ENCODE measurements around the gene PSME2. TPM values are rescaled to one million over a fixed set of nuclear protein-coding genes. Genes with fewer than 3 reads are reported as not detected.

The PSME2 gene
- polyA plus RNA-seq, 1 donor, result 75.2 TPM

DNA sequence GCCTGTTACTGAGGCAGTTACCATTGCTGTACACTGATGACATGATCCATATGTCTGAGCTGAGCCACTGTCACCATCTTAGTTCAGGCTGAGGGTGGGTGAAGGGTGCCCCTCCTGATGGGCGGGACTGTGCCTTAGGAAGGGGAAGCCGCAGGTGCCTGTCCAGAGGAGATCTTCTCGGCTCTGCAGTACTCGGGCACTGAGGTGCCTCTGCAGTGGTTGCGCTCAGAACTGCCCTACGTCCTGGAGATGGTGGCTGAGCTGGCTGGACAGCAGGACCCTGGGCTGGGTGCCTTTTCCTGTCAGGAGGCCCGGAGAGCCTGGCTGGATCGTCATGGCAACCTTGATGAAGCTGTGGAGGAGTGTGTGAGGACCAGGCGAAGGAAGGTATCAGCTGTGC lies 4.6 kb upstream of the PSME2 start:
- no peak for DNase-seq

DNA sequence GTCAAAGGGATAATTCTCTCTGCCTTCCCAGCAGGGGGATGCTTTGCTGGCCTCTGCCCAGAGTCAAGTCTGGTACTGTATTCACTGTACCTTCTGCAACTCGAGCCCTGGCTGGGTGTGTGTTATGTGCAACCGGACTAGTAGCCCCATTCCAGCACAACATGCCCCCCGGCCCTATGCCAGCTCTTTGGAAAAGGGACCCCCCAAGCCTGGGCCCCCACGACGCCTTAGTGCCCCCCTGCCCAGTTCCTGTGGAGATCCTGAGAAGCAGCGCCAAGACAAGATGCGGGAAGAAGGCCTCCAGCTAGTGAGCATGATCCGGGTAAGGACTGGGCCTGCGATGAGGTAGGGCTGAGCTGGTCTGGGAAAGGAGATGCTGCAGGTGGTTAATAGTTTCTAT lies 4.2 kb upstream of the PSME2 start:
- DNase-seq, result no peak

DNA sequence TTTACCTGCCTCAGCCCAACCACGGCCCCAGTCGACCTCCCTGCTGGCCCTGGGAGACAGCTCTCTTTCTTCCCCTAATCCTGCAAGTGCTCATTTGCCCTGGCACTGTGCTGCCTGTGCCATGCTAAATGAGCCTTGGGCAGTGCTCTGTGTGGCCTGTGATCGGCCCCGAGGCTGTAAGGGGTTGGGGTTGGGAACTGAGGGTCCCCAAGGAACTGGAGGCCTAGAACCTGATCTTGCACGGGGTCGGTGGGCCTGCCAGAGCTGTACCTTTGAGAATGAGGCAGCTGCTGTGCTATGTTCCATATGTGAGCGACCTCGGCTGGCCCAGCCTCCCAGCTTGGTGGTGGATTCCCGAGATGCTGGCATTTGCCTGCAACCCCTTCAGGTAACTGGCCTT lies 3.7 kb upstream of the PSME2 start:
- DNase-seq, result no peak

DNA sequence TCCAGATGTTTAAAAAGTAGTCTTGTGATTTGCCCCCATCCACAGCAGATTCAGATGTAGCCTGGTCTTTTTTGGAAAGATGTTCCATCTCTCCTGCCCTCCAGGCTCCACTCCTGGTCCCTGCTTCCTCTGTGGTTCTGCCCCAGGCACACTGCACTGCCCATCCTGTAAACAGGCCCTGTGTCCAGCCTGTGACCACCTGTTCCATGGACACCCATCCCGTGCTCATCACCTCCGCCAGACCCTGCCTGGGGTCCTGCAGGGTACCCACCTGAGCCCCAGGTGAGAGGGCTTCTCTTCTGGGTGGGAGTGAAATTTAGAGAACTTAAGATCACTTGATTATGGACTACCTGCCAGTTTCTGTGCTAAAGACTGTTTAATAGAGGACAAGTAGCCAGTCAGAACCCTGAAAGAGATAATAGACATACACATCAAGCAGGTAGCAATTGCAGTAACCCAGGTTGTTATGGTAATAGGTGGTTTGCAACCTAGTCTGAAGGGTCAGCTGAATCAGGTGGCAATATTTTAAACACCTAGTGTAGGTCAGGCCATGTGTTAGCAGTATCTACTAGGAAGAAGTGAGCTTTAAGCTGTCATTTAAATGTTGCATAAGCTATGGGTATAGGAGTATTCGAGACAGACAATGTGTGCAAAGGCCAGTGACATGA lies 3.0 kb upstream of the PSME2 start:
- DNase-seq, result no peak

DNA sequence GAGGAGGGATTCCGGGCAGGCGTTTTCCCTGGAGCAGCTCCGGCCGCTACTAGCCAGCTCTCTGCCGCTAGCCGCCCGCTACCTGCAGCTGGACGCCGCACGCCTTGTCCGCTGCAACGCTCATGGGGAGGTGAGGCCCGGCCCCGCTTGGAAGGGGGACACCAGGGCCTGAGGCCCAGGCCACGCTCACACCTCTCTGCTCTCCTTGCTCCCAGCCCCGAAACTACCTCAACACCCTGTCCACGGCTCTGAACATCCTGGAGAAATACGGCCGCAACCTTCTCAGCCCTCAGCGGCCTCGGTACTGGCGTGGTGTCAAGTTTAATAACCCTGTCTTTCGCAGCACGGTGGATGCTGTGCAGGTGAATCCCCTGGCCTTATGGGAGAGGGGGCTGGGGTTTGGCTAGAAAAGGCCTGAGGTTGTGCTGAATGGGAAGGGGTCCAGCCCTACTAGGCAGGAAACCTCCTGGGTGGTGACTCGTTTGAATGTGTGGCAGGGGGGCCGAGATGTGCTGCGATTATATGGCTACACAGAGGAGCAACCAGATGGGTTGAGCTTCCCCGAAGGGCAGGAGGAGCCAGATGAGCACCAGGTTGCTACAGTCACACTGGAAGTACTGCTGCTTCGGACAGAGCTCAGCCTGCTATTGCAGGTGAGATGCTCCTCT lies 1.5 kb upstream of the PSME2 start:
- peak; percentile 36 for DNase-seq

DNA sequence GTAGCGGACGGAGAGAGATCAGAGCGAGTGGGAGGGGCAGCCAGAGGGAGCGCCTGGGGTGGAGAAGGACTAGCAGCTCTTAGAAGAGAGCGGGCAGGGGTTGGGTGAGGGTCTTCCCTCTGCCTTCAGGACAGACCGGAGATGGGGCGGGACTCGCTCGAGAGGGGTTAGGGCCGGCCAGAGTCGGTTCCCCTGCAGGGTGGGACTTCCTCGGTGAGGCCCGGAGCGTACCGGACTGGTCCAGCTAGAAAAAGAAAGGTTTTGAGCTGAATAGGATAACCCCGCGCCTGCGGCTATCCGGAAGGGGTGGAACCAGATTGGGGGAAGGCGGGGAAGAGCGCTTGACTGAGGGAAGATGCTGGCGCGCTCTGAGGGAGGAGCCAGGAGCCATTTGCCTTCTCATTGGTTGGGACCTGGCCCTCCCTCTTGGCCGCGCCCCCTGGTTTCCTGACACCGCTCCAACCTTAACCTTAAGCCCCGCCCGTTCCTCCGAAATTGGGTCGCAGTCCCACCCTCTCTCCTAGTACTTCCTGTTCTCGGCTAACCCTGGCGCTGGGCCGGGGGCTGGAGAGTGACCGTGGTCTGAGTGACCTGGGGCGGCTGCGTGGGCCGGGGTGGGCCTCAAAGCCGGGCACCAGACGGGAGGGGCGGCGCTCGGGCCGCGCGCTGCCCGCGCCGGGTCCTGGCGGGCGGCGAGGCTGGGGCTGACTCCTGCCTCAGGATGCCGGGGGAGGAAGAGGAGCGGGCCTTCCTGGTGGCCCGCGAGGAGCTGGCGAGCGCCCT lies 759 bp upstream of the PSME2 start, which contains the start of gene RNF31:
Gene RNF31 (plus strand): TSS at position 521 of the 783 bp plus-strand sequence. CDS start 201 bp downstream, at position 722.
- peak; percentile 99 for DNase-seq

DNA sequence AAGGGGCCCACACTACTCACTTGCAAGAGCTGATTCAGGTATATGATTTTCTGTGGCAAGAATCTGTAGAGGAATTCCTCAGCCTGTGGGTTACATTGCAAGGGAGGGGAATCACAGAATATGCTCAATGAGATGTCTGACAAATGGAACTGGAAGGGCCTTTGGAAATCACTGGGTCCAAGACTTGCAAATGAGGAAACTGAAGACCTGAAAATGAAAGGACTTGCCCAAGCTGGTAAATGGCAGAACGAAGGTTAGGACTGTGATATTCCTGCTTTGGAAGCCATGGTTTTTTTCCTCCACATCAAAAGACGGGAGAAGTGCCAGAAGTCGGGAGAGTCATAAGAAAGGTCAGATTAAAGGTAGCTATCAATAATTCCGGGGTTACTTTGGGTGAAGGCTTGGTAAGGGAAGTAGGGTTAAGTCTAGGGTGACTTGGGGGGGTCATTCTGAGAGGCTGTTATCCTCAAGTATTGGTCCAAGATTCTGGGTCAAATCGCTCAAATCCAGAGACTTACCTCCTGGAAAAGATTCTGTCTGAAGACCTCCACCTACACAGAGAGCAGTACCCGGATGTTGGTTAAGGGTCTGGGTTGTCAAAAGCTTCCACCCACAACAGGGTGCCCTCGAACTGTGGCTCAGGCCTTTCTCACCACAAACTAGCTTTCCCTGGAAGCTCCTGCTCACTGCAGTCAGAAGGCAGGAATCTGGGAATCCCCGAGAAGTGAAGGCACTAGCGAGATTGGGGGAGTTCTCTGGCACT lies 539 bp downstream of the PSME2 start:
- no peak for DNase-seq

DNA sequence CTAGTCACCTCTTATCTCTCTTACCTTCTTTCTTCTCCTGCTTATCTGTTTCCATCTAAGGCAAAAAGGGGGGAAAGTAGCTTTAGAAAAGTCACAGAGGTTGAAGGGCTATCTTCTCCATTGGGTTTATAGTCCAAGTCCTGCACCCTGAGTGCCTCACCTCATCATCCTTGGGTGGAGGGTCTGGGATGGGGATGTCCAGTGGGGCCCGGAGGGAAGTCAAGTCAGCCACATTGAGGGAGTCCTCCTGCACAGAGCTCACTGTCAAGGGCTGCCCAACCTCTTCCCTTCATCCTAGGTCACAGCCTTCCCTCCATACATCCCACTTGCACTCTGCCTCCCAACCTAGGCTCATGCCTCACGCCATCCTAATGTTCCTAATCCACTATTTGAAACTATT lies 1.2 kb downstream of the PSME2 start:
- DNase-seq, result no peak

DNA sequence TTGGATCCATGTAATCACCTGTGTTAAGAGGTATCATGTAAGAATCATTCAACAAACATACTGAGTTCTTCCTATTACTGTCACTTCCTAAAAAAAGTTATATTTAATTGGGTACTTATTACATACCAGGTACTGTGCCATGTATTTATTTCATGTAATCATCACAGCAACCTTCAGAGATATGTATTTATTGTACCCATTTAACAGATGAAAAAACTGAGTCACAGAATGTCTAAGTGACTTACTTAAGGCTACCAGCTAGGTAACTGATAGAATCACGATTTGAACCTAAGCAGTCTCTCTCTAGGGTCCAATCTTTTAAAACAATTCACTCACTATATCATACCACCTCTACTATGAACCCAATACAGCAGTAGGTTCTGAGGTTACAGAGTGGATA lies 2.0 kb downstream of the PSME2 start:
- no peak for DNase-seq

DNA sequence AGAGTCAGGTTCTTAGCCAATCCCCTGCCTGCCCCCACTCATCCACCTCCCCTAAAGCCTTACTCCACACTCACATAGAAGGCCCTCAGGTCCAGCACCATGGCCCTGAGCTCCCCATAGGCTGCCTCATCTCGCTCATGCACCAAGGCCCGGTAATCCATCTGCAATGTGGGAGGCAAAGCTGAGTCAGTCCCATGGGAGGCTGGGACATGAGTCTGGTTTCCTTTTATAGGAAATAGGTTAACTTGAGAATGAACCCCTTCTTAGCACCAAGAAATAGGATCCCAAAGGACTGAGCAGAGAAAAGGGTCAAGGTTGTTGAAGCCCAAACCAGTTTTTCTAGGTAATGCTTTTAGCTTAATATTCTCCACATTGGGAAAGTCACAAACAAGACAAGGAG lies 2.9 kb downstream of the PSME2 start:
- no peak for DNase-seq

DNA sequence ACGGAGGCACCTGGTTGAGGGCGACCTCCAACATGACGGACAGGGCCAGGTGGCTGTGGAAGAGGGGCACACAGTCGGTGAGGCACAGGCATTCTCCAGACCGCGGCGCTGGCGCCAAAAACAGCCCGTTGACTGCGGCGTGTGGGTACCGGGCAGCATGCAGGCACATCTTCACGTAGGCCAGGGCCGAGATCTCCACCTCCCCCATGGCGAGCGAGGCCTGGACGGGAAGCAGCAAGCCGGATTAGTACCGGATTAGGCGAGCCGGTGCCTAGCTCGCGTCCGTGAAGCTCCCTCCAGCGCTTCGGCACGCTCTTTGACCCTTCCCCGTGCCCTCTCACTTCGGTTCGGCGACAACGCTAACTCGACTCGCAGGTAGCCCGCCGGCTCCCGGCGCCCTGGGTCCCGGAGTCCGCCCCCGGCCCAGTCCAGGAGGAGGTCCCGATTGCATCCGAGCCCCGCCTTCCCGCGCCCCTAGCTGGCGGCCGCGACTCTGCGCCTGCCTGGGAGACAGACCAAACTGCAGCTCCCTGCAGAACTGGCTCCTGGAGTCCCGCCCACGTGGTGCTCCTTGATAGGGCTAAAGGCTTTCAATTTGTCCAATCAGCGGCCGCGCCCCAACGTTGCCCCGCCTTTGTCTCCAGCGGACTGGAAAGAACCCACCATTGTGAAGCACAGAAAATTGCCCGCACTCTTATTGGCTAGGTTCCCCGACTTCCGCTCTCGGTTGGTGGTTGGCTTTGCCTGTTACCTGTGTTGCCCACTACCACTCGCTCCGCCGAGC lies 5.1 kb downstream of the PSME2 start, which contains the start of gene EMC9:
Gene EMC9 (minus strand): TSS at position 495 of the 784 bp plus-strand sequence. CDS start 287 bp downstream, at position 208.
- peak; percentile 99 for DNase-seq

DNA sequence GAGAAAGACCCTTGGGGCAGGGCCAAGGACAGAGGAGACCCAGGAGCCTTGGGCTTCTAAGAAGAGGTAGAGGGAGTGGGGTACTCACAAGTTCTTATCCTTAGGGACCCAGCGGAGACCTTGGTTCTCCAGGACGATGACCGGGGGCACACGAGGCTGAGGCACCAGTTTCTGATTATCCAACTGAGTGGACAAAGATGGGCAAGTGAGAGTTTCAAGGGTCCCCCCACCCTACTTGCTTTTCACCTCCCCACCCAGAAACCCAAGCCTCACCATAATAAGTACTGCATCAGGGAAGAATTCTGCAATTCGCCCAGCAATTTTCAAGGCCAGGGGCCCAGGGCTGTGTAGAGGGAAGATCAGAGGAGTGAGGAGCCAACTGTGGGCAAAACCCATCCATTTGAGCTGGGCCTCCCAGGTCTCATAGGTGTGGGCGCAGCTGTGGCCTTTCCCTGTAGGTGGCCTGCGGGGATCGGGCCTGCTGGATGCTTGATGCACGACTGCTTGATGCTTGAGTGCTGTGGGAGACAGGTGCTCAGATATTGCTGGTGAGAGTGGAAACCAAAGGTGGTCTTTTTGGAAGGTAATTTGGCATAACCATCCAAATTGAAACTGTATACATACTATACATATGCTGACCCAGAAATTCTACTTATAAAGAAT lies 7.0 kb downstream of the PSME2 start:
- no peak for DNase-seq

DNA sequence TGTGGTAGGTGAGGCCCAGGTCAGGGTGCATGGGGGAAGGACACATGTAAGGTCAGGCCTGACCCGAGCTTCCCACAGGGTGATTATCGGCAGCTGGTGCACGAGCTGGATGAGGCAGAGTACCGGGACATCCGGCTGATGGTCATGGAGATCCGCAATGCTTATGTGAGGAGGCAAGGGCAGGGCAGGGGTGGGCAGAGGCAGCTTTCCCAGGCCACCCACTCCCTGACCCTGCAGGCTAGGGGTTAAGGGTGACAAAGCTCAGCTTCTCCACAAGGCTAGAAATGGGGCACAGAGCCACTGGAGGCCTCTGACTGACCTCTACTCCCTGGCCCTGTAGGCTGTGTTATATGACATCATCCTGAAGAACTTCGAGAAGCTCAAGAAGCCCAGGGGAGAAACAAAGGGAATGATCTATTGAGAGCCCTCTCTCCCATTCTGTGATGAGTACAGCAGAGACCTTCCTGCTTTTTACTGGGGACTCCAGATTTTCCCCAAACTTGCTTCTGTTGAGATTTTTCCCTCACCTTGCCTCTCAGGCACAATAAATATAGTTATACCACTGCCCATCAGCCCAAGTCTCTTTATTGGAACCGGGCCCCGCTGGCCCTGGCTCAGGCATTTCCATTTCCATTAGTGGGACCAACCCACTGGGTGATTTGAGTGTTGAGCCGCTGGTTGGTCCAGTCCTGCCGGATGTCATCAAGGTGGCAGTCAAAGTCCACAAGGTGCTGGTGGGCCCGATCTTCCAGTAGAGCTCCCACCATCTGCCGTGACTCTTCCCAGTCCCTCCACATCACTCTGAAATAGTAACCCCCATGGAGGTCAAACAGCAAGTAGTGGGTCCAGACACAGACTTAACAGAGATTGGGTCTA lies 7.8 kb downstream of the PSME2 start:
- DNase-seq, result no peak

DNA sequence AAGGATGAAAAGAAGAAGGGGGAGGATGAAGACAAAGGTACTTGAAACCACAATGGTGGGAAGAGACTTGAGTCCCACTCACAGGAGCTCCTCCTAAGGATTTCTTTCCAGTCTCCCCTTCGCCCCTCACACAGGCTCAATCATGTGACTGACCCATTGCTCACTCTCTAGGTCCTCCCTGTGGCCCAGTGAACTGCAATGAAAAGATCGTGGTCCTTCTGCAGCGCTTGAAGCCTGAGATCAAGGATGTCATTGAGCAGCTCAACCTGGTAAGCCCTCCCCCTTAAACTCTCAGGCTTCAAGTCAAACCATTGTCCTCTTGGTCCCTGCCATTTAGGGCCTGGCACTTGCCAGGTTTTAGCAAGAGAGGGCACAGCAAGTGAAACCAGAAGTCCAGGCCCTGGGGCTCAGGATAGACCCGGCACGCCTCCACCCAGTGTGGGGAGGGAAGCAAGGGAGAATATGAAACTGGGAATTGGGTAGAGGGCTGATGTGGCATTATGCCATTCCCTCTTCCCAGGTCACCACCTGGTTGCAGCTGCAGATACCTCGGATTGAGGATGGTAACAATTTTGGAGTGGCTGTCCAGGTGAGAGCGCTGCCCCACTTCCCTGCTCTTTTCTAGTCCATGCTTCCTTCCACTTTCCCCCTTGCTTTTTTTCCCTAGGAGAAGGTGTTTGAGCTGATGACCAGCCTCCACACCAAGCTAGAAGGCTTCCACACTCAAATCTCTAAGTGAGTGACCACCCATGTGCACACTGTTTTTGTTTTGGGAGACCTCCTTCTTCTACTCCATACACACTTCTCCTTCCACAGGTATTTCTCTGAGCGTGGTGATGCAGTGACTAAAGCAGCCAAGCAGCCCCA lies 8.6 kb downstream of the PSME2 start:
- no peak for DNase-seq

DNA sequence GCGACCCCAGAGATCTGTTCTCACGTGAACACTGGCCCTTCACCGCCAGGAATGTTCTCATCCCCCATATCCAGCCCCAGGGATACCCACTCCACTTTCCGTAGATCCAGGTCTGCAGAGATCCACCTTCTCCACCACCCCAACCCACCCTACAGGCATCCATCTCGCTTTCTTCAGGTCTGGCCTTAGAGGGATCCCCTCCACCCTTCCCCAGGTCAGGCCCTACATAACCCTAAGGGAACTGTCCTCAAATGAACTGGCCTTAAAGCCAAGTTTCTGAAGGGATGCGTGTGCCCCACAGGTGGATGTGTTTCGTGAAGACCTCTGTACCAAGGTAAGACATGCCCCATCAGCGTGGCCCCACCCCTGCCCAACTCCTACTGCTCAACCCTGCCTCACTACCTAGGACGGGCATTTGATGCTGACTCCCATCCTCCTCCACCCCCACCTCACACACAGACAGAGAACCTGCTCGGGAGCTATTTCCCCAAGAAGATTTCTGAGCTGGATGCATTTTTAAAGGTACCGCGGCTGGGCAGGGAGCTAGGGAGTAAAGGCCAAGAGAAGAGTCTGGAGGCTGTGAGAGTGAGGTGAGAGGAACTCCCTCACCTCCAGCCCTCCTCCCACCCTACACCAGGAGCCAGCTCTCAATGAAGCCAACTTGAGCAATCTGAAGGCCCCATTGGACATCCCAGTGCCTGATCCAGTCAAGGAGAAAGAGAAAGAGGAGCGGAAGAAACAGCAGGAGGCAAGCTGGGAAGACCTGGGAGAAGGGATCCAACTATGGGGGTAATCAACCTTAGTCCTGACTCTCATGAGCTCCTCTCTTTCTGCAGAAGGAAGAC lies 9.5 kb downstream of the PSME2 start:
- DNase-seq, result no peak

DNA sequence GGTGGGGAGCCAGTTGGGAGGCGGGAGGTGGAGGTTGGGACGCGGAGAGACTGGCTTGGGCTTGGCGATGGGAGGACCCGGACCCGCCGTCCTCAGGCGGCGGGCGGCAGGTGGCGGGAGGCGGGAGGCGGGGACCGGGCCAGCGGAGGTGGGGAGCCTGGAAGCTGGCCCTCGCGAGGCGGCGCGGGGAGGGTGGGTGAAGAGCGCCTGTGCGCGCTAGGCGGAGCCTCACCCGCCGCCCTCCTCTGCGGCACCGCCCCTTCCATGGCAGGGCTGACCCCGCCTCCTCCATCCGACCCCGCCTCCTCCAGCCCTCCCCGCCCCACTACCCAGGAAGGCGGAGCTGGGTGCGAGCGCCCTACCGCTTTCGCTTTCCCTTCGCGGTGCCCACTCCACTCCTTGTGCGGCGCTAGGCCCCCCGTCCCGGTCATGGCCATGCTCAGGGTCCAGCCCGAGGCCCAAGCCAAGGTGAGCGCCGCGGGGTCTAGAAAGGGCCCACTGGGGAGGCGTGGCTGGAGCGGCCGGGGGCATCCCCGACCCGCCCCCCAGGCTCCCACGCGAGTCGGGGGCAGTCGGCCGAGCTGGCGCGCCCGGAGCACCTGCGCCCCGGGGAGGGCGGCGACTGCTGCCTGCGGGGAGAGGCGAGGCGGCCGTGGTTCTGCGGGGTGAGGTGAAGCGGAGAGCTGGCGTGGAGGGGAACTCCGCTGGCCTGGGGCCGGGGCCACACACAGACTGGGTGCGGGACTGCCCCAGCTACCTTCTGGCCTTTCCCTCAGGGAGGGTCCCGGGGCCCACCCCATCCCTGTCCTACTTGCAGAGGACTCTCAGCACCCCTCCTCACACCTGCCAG lies 10.4 kb downstream of the PSME2 start, which contains the start of gene PSME1:
Gene PSME1 (plus strand): TSS at position 361 of the 850 bp plus-strand sequence. CDS start 69 bp downstream, at position 430.
- peak; percentile 90 for DNase-seq

DNA sequence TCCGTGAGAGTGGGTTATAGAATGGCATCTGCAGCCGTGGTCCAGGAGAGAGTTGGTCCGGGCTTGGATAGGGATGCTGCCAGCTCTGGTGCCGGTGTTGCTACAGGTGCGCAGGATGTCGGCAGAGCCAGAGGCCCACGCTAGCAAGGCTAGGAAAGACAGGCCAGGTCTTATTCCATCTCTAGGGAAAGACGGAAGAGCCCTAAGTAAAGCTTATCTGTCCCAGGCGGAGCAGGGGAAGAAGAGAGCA lies 10.9 kb downstream of the PSME2 start:
- DNase-seq, result no peak

Measured in hindlimb muscle (tissue), 1 donor.